Measurements from ENCODE around the gene DOCK4. TPM values are rescaled to one million over a fixed set of nuclear protein-coding genes. Genes with fewer than 3 reads are reported as not detected.
"Not testable (repeated sequence)": the region's sequence is repeated elsewhere in the genome, so short reads cannot be mapped to it uniquely, and the experiment has no call there.

Gene DOCK4
- total RNA-seq, 1 donor from 2014 or later: 14.9 TPM

DNA sequence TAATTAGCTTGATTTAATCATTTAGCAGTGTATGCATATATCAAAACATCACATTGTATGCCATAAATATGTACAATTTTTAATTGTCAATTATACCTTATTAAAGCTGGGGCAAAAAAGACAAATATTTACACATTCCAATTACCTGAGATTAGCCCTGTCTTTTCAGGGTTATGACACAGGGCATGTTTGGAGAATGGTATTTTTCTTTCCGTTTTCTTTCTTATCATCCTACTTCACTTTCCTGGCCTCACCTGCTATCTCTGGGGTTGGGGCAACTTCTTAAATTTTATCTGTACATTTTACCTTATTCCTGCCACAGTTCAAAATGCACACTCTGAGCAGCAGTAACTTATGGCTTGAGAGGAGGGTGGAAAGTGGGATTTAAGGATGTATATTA, 285.9 kb downstream of the DOCK4 start:
- no peak for DNase-seq
- intact Hi-C loops (cut with DNase I): no loop called here
- no peak for ATAC-seq (ENCODE audit: poor library complexity)

GRCh38 chr7:111919631-111920179, 286.5 kb downstream of the DOCK4 start:
- ATAC-seq (ENCODE audit: poor library complexity): no peak
- no peak for DNase-seq
- intact Hi-C loops (cut with DNase I): no loop called here

- ATAC-seq (ENCODE audit: poor library complexity) (no peak), DNase-seq (no peak)
- intact Hi-C loops (cut with DNase I): no loop called here
Observed at GRCh38 chr7:111919164-111919563, 287.0 kb downstream of the DOCK4 start.

DNA sequence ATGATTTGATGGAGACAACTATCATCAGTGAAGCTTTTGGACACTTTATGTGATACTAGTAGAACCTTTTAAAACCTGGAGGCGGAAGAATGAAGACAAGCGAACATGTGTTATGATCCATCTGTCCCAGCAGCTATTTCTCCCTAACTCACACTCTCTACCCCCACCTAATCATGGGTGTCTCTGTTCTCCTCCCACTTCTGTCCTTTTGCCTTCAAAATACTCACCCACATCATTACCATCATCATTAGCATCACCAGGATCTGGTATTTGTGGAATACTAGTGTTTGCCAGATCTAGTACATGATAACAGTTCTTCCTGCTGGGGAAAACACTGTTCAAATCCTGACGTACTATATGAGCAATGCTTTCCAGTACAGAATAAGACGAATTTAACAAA, 287.7 kb downstream of the DOCK4 start:
- ATAC-seq (ENCODE audit: poor library complexity) (no peak), DNase-seq (no peak)
- intact Hi-C loops (cut with DNase I): no loop called here

- ATAC-seq (ENCODE audit: poor library complexity); DNase-seq; intact Hi-C loops (cut with DNase I): not testable (repeated sequence)
Observed at GRCh38 chr7:111917404-111917803, 288.8 kb downstream of the DOCK4 start.

DNA sequence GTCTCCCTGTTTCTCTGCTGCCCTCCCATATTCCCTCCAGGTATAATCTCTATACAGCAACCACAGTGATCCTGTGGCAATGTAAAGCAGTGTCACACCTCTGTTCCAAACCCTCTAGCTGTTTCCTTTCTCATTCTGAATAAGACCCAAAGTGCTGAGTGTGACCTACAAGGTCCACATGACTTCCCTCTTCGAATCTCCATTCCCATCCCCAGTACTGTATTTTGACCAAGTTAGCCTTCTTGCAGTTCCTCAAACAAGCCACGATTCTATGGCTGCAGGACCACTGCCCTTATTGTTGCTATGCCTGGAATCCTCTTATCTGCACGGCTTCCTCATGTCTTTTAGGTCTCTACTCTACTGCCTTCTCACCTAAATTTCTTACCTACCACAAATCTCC, 291.9 kb downstream of the DOCK4 start:
- no peak for DNase-seq
- no peak for ATAC-seq (ENCODE audit: poor library complexity)
- intact Hi-C loops (cut with DNase I): no loop called here

DNA sequence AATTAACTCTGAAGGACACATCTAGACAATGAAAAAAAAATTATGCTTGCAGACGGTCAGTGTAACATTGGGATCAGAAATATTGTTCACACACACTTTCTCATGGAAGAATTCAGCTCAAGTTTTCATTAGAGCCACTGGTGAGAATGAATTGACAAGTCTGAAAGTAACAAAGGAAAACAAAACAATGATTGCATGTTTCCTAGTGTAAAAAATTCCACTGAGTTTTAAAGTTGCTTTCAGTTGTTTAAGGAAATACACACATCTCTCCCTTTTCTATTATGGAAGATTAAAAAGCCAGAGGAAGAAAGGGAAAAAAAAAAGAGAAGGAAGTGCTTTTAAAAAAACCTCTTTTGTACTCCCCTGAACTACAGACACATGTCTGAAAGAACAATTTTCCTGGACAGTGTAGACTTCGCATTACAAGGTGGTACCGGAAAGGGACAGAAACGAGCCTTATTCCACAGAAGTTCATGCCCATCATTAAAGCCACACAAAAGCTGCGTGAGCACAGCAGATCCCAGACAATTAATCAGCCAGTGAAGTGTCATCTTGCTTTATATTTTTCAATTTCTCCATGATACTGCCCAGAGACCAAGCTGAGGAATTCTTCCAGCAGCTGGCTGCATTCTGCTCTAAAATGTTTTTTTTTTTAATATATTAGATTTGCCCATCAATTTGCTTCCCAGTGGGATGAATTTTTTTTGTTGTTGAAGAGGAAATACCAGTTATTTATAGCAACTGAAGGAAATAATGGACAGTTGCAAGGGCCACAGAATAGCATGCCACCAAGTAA, 294.8 kb downstream of the DOCK4 start:
- intact Hi-C loops (cut with DNase I): no loop called here
- ATAC-seq (ENCODE audit: poor library complexity): no peak

DNA sequence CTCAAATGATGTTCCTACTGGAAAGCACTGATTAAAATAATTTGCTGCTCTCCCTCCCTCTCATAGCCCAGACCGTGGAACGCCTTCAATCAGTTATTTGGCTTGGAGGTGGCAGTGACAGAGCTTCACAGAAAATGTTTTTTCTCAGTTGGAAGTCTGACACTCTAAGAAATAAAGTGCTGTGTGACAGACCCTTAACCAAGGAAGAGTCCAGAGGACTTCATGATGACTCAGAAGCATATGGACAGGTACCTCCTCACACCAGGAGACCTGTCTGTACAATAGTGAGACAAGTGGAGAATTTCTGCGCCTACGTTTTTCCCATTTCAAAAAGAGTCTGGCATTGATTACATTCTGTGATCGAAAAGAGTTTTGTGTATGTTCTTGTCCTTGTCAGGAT, 295.5 kb downstream of the DOCK4 start:
- ATAC-seq (ENCODE audit: poor library complexity) (no peak), DNase-seq (no peak)
- intact Hi-C loops (cut with DNase I): no loop called here

More for the DNA sequence above, 294.8 kb downstream of the DOCK4 start:
- DNase-seq: no peak

DNA sequence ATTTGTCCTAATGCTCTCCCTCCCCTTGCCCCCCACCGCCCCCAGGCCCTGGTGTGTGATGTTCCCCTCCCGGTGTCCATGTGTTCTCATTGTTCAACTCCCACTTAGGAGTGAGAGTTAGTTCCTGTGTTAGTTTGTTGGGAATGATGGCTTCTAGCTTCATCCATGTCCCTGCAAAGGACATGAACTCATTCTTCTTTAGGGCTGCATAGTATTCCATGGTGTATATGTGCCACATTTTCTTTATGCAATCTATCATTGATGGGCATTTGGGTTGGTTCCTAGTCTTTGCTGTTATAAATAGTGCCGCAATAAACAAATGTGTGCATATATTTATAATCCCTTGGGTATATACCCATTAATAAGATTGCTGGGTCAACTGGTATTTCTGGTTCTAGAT, 297.5 kb downstream of the DOCK4 start:
- DNase-seq; ATAC-seq (ENCODE audit: poor library complexity); intact Hi-C loops (cut with DNase I): not testable (repeated sequence)

- DNase-seq: no peak
- ATAC-seq (ENCODE audit: poor library complexity): no peak
- intact Hi-C loops (cut with DNase I): no loop called here
Observed at GRCh38 chr7:111903797-111904196, 302.4 kb downstream of the DOCK4 start.

DNA sequence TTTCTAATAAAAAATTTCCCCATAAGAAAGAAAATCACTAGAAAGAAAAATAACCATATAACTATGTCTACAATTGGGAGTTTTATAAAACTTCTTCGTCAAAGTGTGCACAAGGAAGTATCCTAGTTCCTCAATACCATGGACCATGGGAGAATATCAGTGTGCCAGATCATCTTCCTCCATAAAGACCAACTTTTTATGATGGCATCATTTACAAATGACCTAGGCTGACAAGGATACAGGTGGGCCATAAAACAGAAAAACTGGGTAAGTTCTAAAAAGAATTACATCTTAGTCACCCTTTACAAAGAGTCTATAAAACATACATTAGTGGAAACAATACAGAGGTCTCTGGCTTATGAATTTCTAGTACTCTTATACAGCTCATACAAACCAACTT, 303.2 kb downstream of the DOCK4 start:
- intact Hi-C loops (cut with DNase I): no loop called here
- DNase-seq: no peak
- no peak for ATAC-seq (ENCODE audit: poor library complexity)

GRCh38 chr7:111900283-111900682, 305.9 kb downstream of the DOCK4 start:
- intact Hi-C loops (cut with DNase I): no loop called here
- ATAC-seq (ENCODE audit: poor library complexity): no peak
- DNase-seq: no peak

DNA sequence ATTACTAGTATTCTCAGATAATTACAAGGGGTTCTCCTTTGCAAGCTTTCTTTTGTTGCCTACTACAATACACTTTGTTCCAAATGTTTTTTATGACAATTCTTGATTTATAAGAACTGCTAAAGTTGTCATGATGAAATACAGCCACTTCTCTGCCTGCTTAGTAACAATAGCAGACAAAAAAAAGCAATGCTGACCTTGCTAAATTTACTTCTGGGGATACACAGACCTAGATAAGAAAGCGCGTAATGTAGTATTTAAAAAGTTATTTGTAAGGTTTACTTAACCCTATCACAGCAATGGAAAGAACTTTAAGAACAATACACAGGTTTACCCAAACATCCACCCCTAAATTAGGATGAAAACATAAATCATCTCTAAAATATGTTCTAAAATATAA, 311.1 kb downstream of the DOCK4 start:
- ATAC-seq (ENCODE audit: poor library complexity) (no peak), DNase-seq (no peak)

GRCh38 chr7:111894518-111894917, 311.7 kb downstream of the DOCK4 start:
- intact Hi-C loops (cut with DNase I): no loop called here

More for the DNA sequence above, 311.1 kb downstream of the DOCK4 start:
- intact Hi-C loops (cut with DNase I): no loop called here

DNA sequence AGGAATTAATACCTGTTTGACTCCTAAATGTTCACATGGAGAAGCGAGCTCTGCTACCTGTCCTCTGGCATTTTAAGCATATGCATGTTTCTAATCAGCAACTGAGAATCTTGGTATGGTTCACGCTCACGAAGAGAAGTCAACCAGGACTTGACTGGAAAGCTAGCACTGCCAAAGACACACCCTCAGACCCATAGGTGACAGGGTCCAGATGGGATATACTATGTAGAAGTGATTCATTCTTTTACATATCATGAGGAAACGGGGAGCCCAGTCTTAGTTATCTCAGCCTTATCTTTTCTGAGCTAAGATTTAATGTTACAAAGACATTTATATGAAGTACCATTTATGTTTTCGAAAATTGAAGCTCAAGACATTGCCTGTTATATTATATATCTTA, 313.0 kb downstream of the DOCK4 start:
- intact Hi-C loops (cut with DNase I): no loop called here
- ATAC-seq (ENCODE audit: poor library complexity) (no peak), DNase-seq (no peak)

More at GRCh38 chr7:111894518-111894917, 311.7 kb downstream of the DOCK4 start:
- DNase-seq (no peak), ATAC-seq (ENCODE audit: poor library complexity) (no peak)

DNA sequence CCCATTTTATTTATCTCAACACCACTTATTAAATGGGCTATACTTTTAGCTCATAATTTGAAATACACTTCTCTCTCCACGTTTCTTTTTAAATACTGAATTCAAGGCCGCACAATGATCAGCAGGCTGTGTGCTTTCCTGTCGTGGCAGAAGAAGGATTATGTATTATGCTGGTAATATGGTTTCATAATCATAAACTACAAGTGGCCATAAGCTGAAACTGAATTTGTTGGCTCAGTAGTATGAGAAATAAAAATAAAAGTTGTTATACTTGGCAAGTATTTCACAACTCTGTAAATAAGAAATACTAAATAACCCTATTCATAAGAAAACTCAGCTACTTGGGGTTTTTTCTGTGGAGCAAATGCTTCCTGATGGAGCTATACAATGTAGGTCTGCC, 313.6 kb downstream of the DOCK4 start:
- DNase-seq: no peak
- no peak for ATAC-seq (ENCODE audit: poor library complexity)
- intact Hi-C loops (cut with DNase I): no loop called here

DNA sequence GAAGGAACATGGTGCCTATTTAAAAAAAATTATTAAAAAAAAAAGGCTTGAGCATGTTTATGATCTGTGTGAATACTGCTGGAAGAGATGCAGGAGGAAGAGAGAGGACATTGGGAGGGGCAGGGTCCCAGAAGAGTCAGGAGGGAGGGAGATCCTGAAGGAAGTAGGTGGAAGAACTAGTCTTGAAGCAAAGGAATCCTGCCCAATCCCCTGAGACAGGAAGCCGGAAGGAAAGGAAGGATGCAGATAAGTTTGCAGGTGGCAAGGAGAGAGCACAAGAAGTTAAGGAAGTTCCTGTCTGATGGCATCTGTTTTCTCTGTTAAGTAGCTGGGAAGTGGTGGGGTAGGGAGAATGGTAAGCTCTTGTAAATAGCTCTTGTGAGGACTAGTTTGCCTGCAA, 318.5 kb downstream of the DOCK4 start:
- ATAC-seq (ENCODE audit: poor library complexity): no peak
- intact Hi-C loops (cut with DNase I): no loop called here
- DNase-seq: no peak

DNA sequence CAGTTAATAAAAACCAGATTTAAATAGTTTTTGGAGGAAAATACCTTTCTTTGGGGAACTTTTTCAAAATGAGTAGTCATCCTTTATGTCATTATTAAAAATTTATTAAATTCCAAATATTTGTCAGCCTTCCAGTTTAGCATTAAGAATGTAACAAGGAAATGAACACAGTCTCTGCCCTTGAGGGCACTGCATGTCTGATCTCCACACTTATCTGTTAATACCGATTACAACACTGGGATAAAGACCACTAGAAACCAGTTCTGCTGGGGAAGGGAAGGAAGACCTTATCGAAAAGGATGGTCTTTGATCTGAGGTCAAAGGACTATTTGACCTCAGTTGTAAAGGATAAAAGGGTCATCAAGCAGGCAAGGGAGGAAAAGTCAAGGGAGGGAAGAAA, 320.0 kb downstream of the DOCK4 start:
- intact Hi-C loops (cut with DNase I): no loop called here
- ATAC-seq (ENCODE audit: poor library complexity): no peak
- no peak for DNase-seq

DNA sequence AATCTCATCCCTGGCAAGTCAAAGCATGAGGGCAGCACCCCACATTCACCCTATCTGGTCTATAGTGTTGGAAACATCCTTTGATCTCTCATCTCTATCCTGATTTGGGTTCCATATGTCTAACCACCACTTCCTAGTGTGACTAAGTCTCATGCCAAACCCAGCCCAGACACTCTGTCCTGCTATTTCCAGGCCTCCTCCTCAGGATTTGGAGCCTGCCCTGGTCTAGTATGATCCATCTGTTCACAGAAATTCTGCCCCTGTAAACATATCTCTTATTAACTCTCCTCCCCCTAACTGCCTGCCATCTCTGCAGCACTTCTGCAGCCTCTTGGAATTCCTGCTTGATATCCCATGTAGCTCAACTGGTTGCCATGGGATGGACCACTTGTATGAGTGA, 323.0 kb downstream of the DOCK4 start:
- ATAC-seq (ENCODE audit: poor library complexity) (no peak), DNase-seq (no peak)
- intact Hi-C loops (cut with DNase I): no loop called here

DNA sequence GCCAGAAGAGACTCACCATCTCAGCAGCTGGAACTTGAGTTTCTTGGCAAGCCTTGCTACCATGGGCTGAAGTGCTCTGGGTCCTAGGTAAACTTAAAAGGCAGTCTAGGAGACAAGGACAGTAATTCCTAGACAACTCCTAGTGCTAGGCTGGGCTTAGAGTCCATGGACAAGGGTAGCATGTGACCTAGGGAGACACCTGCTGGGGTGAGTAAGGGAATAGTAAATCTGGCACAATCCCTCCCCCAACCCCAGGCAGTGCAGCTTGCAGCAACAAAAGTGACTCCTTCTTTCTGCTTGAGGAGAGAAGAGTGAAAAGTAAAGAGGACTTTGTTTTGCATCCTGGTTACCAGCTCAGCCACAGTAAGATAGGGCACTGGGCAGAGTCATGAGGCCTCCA, 327.4 kb downstream of the DOCK4 start:
- DNase-seq (no peak), ATAC-seq (ENCODE audit: poor library complexity) (no peak)
- intact Hi-C loops (cut with DNase I): no loop called here

GRCh38 chr7:111877931-111878330, 328.3 kb downstream of the DOCK4 start:
- no peak for ATAC-seq (ENCODE audit: poor library complexity)
- intact Hi-C loops (cut with DNase I): no loop called here

More at GRCh38 chr7:111877931-111878330, 328.3 kb downstream of the DOCK4 start:
- DNase-seq: no peak
